HCEC 1CT (cell line): Measurements from ENCODE around the gene DMKN.

Experiments
- DNase-seq: peaks from one replicate; pipeline ENCODE4 v3.0.0-alpha.2; 2017

The DMKN gene

DNA sequence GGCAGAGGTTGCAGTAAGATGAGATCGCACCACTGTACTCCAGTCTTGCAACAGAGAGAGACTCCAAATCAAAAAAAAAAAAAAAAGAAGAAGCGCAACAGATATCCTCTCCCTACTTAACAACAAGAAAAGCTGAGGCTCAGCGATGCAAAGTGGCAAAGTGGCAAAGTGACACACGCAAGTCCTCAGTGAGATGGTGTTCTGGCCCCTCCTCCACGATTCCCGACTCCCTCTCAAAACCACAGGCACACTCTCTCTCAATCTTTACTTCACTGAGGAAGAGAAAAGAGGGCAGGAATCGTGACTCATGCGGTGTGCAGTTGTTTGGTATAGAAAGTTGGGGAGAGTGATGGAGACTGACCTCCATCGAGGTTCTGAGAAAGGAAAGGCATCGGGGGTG, 52.8 kb downstream of the DMKN start:
- DNase-seq: no peak

GRCh38 chr19:35459414-35460082, 53.9 kb downstream of the DMKN start:
- DNase-seq: peak; percentile 16

DNA sequence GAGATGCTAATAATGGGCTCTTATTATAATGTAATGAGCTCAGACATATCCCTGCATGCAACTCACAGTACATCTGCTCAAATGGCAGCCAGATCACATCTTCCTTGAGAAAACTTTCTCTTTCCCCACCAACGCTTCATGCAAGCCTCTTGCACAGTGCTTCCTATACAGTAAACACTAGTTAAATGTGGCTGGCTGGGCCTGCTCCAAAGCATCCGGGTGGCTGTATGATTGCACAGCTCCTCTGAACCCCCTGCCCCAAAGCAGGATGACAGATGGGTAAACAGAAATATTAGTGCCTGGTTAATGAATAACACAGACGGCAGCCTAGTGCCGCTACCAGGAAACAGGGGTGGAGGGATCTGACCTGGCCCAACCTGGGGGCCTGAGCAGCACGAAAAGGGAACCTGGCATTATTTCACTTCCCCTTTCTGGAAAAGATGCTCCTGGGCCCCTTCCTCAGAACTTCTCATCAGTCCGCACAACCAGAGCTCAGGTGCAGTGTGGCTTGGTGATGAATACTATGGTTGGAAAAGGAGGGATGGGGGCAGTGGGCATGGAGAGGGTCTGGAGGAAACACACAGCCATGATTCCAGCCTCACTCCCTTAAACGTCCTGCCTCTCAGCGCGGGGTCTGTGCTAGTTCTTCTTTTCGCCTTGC, 54.6 kb downstream of the DMKN start:
- DNase-seq: no peak

GRCh38 chr19:35458192-35458591, 55.3 kb downstream of the DMKN start:
- no peak for DNase-seq

- DNase-seq: no peak
Observed at GRCh38 chr19:35457173-35457572, 56.3 kb downstream of the DMKN start.

DNA sequence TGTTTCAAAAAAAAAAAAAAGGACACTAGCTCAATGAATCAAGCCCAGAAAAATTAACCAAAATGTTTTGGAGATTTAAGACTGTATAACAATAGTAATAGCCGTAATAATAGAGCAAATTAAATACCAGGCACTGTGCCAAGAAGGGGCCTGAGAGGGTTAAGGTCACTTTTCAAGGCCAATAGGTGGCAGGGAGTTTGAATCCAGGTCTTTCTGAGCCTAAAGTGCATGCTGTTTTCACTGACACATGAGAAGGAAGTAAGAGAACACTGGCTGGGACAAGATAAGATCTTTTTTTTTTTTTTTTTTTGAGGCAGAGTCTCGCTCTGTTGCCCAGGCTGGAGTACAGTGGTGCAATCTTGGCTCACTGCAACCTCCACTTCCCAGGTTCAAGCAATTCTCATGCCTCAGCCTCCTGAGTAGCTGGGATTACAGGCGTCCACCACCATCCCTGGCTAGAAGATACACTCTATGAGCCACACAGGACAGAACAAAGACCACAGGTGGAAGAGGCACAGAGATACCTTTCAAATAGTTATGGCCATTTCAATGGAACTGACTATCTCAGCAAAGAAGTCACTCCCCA, 57.7 kb downstream of the DMKN start:
- no peak for DNase-seq

DNA sequence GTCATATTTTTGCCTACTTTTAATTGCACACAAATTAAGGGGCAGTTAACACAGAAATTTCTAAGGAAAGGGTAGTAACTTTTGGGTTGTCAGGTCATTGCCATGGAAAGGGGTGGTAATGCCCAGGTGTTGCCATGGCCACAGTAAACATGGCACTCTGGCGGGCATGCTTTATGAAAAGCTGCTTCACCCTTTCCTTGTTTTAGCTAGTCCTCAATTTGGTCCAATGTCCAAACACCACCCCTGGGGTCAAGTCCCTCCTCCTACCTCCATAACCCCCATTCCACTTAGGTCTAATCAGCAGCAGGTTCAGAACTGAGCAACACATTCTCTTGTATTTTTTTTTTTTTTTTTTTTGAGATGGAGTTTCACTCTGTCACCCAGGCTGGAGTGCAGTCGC, 58.8 kb downstream of the DMKN start:
- DNase-seq: no peak

- no peak for DNase-seq
Observed at GRCh38 chr19:35451338-35452096, 61.9 kb downstream of the DMKN start.

DNA sequence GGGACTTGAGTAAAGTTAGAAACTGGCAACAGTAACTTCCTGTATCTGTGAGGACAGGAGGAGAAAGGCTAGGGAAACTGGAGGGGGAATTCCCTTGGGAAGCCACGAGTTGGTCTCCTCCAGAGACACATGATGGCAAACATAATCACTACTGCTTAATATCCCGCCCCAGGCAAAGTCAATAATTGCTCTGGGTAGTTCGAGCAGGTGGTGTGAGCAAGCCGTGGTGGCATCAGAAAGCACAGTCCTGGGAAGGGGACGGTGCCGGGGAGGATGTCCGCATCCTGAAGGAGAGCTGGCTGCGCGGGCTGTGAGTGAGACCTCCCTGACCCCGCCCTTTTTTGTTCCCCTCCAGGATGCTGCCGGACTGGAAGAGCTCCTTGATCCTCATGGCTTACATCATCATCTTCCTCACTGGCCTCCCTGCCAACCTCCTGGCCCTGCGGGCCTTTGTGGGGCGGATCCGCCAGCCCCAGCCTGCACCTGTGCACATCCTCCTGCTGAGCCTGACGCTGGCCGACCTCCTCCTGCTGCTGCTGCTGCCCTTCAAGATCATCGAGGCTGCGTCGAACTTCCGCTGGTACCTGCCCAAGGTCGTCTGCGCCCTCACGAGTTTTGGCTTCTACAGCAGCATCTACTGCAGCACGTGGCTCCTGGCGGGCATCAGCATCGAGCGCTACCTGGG, 63.9 kb downstream of the DMKN start:
- DNase-seq: no peak

GRCh38 chr19:35447606-35448469, 65.6 kb downstream of the DMKN start, which contains the start of gene FFAR2:
TSS of gene FFAR2 (plus strand) at chr19:35448257. CDS start at chr19:35449715, 1,458 bp downstream.
- no peak for DNase-seq
